Suprapubic skin (tissue), 4 donors: Measurements from ENCODE around the gene NLRC3. TPM values are rescaled to one million over a fixed set of nuclear protein-coding genes. Genes with fewer than 3 reads are reported as not detected.
A peak's percentile ranks its signal among the peaks of the same experiment; 100 is the strongest.

Experiments
- DNase-seq, 2 donors: peaks; one replicate each; pipeline ENCODE4 v3.0.0-alpha.2; 2019; ENCODE audit warnings: low spot score in 2 of 2
- H3K27ac ChIP-seq: fragments of 200-600 bp; sonication (generic); one replicate; pipeline ENCODE4 v1.5.1; 2019
- H3K27me3 ChIP-seq: fragments of 200-600 bp; sonication (generic); one replicate; pipeline ENCODE4 v1.5.1; 2019
- H3K36me3 ChIP-seq: fragments of 200-600 bp; sonication (generic); one replicate; pipeline ENCODE4 v1.5.1; 2019
- H3K4me1 ChIP-seq: fragments of 200-600 bp; sonication (generic); one replicate; pipeline ENCODE4 v1.5.1; 2019
- H3K4me3 ChIP-seq: fragments of 200-600 bp; sonication (generic); one replicate; pipeline ENCODE4 v1.5.1; 2019; ENCODE audit warnings: mild to moderate bottlenecking
- H3K9me3 ChIP-seq: fragments of 200-600 bp; sonication (generic); one replicate; pipeline ENCODE4 v1.5.1; 2019
- CTCF ChIP-seq, 2 donors: fragments of 200-600 bp in 1 of 2; fragments of 450-650 bp in 1 of 2; sonication (generic) in 1 of 2; IDR thresholded peaks; one replicate each; pipeline ENCODE4 v1.5.1; 2016 to 2019; ENCODE audit warnings: antibody characterized with exemption in 2 of 2, mild to moderate bottlenecking in 1 of 2, moderate library complexity in 1 of 2
- EP300 ChIP-seq: sonication (generic); formaldehyde crosslinking; IDR thresholded peaks from one replicate; pipeline ENCODE4 v1.6.1; 2017; ENCODE audit warnings: antibody characterized with exemption
- POLR2A ChIP-seq, 2 donors: fragments of 450-650 bp; IDR thresholded peaks; one replicate each; pipeline ENCODE4 v1.6.1; 2017; ENCODE audit warnings: antibody characterized with exemption in 2 of 2, mild to moderate bottlenecking in 2 of 2, moderate library complexity in 2 of 2
- POLR2AphosphoS5 ChIP-seq, 3 donors: sonication (generic); formaldehyde crosslinking; IDR thresholded peaks; one replicate each; pipeline ENCODE4 v1.6.1; 2017; ENCODE audit warnings: antibody characterized with exemption in 3 of 3
- whole genome bisulfite sequencing: methylation state at CpG from one replicate; pipeline ENCODE4 v1.1.5; 2018; 5-methylcytosine and 5-hydroxymethylcytosine counted together
- total RNA-seq, 4 donors: library from RNA; depleted of rRNA; stranded (reverse); fragments of >200 nt; gene quantifications; one replicate each; pipeline ENCODE4 v1.1.0, GENCODE V29; 2016

The NLRC3 gene
- total RNA-seq, 4 donors from 2014 or later: 0.16 to 1.2 (median 0.39) TPM

- Histone ChIP-seq H3K4me3 (no peak overlapping the region), H3K36me3 (peaks cover 56% of the 10 kb centered on the region), H3K27ac (no peak overlapping the region), H3K27me3 (no peaks in the 10 kb centered on the region), H3K9me3 (no peaks in the 10 kb centered on the region), H3K4me1 (no peaks in the 10 kb centered on the region)
- TF ChIP-seq EP300: no peak
- TF ChIP-seq POLR2AphosphoS5 (IDR thresholded peaks at IDR 0.05): no peak
- DNase-seq: no peak
- 75% methylated on average over 3 of the region's 3 CpGs for WGBS
Measured at GRCh38 chr16:3536271-3536731, 40.9 kb downstream of the NLRC3 start.

- Histone ChIP-seq H3K4me1 (no peaks in the 10 kb centered on the region), H3K9me3 (no peaks in the 10 kb centered on the region), H3K27ac (no peak overlapping the region), H3K27me3 (no peaks in the 10 kb centered on the region), H3K36me3 (peaks cover 60% of the 10 kb centered on the region), H3K4me3 (no peak overlapping the region)
- TF ChIP-seq POLR2AphosphoS5 (IDR thresholded peaks at IDR 0.05) (no peak), CTCF (IDR thresholded peaks at IDR 0.05) (no peak), POLR2A (IDR thresholded peaks at IDR 0.05) (no peak), EP300 (no peak)
- 95% methylated on average over 10 of the region's 10 CpGs for WGBS
- no peak for DNase-seq
Measured at GRCh38 chr16:3534126-3534525, 43.1 kb downstream of the NLRC3 start.

GRCh38 chr16:3532741-3533140 is 44.5 kb downstream of the NLRC3 start:
- H3K27ac ChIP-seq: no peak overlapping the region
- 94% methylated on average over 12 of the region's 12 CpGs for WGBS
- no peak for DNase-seq
- H3K9me3 ChIP-seq: no peaks in the 10 kb centered on the region
- H3K36me3 ChIP-seq: peaks cover 65% of the 10 kb centered on the region
- no peak overlapping the region for H3K4me3 ChIP-seq
- no peaks in the 10 kb centered on the region for H3K27me3 ChIP-seq
- H3K4me1 ChIP-seq: no peaks in the 10 kb centered on the region
- TF ChIP-seq CTCF (IDR thresholded peaks at IDR 0.05): no peak
- TF ChIP-seq POLR2A (IDR thresholded peaks at IDR 0.05): no peak
- TF ChIP-seq EP300: no peak
- no peak for TF ChIP-seq POLR2AphosphoS5 (IDR thresholded peaks at IDR 0.05)

- H3K27me3 ChIP-seq: no peaks in the 10 kb centered on the region
- no peak overlapping the region for H3K27ac ChIP-seq
- no peak overlapping the region for H3K4me3 ChIP-seq
- H3K4me1 ChIP-seq: no peaks in the 10 kb centered on the region
- H3K9me3 ChIP-seq: no peaks in the 10 kb centered on the region
- WGBS: 97% methylated on average over 10 of the region's 12 CpGs
- TF ChIP-seq CTCF (IDR thresholded peaks at IDR 0.05): no peak
- TF ChIP-seq POLR2AphosphoS5 (IDR thresholded peaks at IDR 0.05): no peak
- H3K36me3 ChIP-seq: peaks cover 63% of the 10 kb centered on the region
- no peak for DNase-seq
Measured at GRCh38 chr16:3530371-3530914, 46.8 kb downstream of the NLRC3 start.

- Histone ChIP-seq H3K4me1 (no peaks in the 10 kb centered on the region), H3K4me3 (no peak overlapping the region), H3K27ac (no peak overlapping the region), H3K27me3 (no peaks in the 10 kb centered on the region), H3K9me3 (no peaks in the 10 kb centered on the region), H3K36me3 (peaks cover 65% of the 10 kb centered on the region)
- TF ChIP-seq EP300 (no peak), POLR2AphosphoS5 (IDR thresholded peaks at IDR 0.05) (no peak), POLR2A (IDR thresholded peaks at IDR 0.05) (no peak), CTCF (IDR thresholded peaks at IDR 0.05) (no peak)
- DNase-seq: no peak
Measured at GRCh38 chr16:3529175-3529574, 48.0 kb downstream of the NLRC3 start.

GRCh38 chr16:3528406-3528805 is 48.8 kb downstream of the NLRC3 start:
- TF ChIP-seq EP300 (no peak), CTCF (IDR thresholded peaks at IDR 0.05) (no peak), POLR2A (IDR thresholded peaks at IDR 0.05) (no peak), POLR2AphosphoS5 (IDR thresholded peaks at IDR 0.05) (no peak)
- peak in 1 of 2 donors; percentile 47 for DNase-seq
- 94% methylated on average over 2 of the region's 2 CpGs for WGBS
- H3K36me3 ChIP-seq: peaks cover 67% of the 10 kb centered on the region
- no peaks in the 10 kb centered on the region for H3K9me3 ChIP-seq
- no peak overlapping the region for H3K27ac ChIP-seq
- H3K27me3 ChIP-seq: no peaks in the 10 kb centered on the region
- H3K4me1 ChIP-seq: no peaks in the 10 kb centered on the region
- H3K4me3 ChIP-seq: no peak overlapping the region
